GM21529 (cell line): ENCODE results near the gene UPK2.
"Not testable (repeated sequence)": the region's sequence is repeated elsewhere in the genome, so short reads cannot be mapped to it uniquely, and the experiment has no call there.

Experiments used
- ATAC-seq: cut with Tn5 transposase; IDR thresholded peaks from one replicate; pipeline ENCODE4 v1.9.1; 2021; ENCODE audit not compliant: unreplicated experiment

The UPK2 gene

DNA sequence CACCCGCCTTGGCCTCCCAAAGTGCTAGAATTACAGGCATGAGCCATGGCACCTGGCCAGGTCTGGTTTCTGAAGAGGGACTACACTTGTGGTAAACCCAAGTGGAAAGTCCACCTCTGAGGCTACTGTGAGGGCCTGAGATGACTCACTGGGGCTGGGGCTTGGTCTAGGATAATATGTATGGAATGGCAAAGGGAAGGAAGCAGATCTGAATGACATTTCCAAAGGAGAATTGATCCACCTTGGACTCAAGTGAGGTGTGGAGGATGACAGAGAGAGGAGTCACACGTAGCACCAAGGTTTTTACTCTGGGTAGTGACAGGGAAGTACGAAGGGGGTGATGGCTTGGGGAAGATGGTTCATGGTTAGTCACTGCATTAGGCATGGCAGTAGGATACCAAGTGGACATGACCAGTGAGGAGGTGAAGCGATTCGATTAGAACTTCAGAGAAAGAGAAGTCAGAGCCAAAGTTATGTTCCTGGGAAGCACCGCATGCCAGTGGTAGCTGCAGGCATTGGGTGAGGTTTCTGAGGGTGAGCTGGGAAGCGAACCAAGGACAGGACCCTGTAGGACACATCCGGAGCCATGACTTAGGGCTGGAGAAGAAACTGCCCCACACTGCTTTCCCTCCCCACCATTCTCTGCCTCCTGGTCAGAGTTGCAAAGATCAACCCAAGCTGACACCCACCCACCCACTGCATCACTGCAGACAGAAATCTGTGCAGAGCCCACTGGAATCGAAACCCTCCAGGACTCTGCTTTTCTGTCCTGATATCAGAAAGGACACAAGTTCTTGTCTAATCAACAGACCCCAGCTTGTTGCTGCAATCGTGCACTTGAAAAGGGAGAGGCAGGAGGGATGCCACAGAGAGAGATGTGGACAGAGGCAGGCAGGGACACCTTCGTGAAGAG lies 17.4 kb upstream of the UPK2 start:
- ATAC-seq: no peak

DNA sequence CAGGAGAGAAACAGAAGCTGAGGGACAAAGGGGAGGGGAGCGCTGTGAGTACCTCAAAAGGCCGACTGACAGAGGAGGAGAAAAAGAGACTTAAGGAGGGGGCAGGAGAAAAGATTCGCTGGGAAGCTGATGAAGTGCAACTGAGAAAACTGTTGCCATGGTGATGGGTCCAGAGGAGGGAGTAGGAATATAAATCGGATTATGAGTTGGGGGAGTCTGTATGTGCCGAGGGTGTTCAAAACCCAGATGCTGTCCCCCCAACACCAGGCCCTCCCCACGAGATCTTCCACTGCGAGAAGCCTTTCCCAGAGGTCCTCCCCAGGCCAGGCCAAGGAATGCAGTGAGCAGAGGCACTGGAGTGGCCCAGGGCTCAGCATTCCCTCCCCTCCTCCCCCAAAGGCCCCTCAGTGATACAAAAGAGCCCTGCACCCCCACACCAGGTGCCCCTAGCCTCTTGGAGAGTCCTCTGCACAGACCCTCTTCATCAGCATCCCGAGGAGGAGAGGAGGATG lies 16.6 kb upstream of the UPK2 start:
- no peak for ATAC-seq

DNA sequence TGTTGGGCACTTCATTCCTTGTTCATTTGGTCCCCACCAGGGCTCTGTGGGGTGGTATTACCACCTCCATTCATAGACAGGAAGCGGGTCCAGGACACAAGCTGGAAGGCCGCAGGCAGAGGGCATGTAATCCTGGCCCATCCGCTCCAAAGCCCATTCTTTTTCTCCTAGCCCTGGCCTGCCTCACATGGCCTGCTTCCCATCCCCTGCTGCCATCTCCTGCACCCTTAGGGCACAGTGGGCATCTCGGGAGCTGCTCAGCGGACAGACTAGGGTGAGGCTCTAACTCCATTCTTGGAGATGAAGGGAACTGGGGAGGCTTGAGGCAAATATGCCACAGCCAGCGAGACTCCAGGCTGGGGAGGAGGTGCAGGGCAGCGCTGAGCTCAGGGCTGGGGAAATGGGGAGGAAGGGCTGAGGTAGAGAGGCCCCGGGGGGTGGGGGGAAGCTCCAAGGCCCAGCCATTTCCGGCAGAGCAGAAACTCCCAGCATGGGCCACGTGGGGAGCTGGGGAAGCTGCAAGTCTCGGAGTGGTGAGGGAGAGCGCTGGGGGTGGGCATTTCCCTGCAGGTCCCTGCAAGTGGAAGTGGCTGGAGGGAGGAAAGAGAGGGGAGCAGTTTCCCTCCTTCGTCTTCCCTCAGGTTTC lies 16.0 kb upstream of the UPK2 start:
- no peak for ATAC-seq

DNA sequence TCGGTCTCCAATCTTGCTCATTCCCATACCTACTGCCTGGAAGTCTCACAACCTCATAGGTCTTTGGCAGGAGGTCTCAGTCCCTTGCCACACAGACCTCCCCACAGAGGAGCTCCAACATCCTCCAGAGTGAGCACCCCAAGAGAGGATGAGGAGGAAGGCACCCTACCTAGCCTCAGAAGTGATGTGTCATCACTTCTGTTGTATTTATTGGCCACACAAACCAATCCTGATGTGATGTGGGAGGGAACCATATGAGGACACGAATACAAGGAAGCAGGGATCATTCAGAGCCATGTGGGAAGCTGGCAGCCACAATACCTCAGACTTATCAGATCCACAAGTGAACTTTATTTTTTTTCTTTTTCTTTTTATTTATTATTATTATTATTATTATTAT lies 9.0 kb upstream of the UPK2 start:
- no peak for ATAC-seq

DNA sequence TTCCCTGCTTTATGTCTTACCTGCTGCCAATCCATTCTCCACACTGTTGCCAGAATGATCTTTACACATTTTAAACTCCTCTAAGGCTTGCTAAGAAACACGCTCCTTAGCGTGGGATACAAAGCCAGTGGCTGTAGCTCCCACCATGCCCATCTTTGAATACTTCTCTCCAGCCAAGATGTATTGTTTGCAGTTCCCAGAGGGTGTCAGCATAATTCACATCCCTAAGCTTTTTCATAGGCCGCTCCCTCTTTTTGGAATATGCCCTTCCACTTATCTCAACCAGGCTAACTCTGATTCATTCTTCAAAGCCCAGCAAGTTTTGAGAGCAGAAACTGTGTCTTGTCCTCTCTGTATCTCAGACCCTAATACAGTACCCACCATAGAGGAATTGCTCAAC lies 8.1 kb upstream of the UPK2 start:
- ATAC-seq: no peak

DNA sequence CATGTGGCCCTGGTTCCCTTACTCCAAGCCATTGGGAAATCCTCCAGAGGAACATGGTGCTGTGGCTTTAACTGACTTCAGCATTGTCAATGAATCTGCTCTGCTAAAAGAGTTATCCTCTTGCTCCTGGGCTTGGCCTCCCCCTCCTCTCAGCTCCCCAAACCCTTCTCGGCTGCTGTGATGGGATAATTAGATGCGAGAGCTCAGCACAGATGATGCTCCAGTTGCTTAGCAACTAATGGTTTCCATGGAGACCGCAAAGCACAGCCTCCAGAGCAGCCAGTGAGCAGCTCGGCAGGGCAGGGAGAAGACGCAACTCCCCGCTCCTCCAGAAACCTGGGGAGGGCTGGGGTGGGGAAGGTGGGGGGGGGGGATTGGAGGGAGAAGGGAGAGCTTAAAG lies 2.8 kb upstream of the UPK2 start:
- ATAC-seq: no peak

DNA sequence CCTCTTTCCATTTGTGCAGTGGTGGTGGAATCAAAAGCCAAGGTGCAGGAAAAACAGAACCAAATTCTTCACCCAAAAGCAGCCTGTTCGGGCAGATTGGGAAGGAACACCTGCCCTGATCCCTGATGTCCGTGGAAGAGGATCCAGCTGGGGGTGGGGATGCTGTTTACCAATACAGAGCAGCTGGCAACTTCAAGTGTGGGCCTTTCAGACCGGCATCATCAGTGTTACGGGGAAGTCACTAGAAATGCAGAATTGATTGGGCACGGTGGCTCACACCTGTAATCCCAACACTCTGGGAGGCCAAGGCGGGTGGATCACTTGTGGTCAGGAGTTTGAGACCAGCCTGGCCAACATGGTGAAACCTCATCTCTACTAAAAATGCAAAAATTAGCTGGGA lies 2.1 kb upstream of the UPK2 start:
- not testable (repeated sequence) for ATAC-seq

DNA sequence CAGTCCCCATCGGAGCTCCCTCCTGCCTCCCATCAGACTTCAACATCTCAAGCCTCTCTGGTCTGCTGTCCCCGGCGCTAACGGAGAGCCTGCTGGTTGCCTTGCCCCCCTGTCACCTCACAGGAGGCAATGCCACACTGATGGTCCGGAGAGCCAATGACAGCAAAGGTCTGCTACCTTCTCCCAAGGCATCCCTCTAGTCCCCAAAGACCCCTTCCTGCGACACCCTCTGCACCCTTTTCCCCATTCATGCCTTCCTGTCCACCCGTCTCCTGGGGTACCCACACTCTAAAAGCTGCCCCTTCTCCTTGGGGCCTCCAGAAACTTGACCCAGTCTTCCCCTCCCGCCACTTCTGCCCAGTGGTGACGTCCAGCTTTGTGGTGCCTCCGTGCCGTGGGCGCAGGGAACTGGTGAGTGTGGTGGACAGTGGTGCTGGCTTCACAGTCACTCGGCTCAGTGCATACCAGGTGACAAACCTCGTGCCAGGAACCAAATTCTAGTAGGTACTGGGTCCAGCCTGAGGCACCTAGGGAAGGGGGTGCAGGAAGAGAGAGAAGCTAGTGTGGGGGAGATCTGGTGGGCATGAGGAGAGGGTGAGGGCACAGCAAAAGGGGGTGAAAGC lies 860 bp downstream of the UPK2 start:
- no peak for ATAC-seq

DNA sequence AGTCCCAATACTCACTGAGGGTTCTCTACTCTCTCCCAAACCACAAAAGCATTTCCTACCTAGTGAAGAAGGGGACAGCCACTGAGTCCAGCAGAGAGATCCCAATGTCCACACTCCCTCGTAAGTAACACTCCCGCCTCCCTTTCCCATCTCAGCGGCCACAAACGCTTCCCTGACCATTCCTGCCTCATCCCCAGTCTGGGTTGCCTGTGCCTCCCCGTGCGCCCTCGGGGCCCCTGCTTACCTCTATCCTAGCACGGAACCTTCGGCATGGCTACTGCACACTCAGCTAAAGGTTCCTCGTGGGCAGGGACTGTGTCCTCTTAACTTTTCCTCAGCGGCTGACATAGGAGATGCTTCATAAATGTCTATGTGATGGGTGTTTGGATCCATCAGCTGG lies 1.5 kb downstream of the UPK2 start:
- no peak for ATAC-seq

DNA sequence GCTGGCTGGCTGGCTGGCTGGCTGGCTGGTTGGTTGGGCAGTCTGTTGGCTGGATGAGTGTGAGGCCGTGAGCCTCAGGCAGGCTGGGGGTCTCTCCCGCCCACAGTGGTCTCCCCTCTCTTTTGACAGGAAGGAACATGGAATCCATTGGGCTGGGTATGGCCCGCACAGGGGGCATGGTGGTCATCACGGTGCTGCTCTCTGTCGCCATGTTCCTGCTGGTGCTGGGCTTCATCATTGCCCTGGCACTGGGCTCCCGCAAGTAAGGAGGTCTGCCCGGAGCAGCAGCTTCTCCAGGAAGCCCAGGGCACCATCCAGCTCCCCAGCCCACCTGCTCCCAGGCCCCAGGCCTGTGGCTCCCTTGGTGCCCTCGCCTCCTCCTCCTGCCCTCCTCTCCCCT lies 1.9 kb downstream of the UPK2 start:
- no peak for ATAC-seq

DNA sequence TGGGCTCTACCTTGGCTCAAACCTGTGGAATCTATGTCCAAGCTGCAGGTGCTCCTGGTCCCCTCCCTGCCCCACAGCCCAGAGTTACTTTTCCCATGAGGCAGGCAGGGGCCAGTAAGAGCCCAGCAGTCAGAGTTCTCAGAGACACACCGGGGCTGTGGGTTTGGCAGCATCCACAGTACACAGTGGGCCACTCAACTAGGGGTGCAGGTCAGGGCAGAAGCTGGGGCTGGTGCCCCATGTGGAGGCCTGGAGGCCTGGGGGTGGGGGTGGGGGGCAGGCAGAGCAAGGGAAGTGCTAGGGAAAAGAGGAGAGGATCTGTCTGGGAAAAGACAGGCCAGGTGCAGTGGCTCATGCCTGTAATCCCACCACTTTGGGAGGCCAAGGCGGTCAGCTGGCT lies 2.5 kb downstream of the UPK2 start:
- ATAC-seq: no peak

DNA sequence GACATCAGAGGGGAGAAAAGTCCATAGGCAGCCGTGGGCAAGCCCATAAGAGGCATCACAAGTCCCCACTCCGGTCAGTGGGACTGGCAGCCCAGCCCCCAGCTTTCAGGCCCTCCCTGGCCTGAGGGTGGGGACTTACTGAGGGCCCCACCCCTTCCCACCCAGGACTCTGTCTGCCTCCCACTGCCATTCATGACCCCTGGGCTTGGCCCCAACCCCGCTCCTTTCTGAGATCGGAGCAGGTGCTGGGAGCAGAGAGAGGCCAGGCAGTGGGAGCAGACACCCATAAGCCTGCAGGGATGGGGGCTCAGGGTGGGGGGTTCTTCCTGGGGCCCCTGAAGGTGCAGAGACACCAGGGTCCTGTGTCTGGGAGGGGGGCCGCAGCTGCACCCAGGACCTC lies 5.1 kb downstream of the UPK2 start:
- no peak for ATAC-seq

DNA sequence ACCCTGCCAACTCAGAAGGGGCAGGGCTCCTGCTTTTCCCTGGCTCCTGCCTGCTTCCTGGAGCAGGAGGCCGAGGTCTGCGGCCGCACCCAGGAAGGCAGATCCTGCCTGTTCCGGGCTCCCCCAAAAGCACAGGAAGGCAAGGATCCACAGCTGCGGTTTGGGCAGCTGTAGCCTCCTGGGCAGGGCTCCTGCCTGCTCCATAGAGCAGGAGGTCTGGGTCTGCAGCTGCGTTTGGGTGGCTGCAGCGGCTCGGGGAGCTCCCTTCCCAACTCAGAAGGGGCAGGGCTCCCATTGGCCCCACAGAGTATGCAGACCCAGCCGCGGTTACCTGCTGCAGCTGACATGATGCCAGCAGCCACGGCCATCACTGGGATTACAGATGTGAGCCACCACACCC lies 5.5 kb downstream of the UPK2 start:
- no peak for ATAC-seq

DNA sequence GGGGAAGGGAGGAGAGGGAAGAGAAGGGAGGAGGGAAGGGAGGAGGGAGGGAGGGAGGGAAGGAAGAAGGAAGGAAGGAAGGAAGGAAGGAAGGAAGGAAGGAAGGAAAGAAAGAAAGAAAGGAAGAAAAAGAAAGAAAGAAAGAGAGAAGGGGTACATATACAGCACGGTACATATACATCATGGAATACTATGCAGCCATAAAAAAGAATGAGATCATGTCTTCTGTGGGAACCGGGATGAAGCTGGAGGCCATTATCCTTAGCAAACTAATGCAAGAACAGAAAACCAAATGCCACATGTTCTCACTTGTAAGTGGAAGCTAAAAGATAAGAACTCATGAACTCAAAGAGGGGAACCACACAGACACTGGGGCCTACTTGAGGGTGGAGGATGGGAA lies 13.4 kb downstream of the UPK2 start:
- ATAC-seq: not testable (repeated sequence)

DNA sequence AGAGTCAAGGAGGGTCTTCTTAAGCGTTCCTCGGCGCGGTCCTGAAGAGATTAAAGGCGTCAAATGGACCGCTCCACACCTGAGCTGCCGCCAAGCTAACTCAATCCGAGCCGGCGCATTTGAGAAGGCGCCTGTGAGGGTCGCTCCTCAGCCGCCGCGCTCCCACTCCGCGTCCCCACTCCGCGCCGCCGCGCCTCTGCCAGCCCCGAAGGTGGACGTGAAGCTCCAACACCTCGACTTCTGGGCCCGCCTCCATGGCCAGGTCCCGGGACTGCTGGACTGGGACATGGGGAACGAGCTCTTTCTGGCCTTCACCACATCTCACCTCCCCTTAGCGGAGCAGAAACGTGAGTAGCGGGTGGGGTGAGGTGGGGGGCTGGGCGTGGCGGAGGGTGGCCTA lies 15.5 kb downstream of the UPK2 start, which contains the start of gene FOXR1:
Gene FOXR1, plus strand, starts transcription at position 116 of the 400 bp plus-strand sequence. Its CDS starts 171 bp downstream, at position 287.
- no peak for ATAC-seq

DNA sequence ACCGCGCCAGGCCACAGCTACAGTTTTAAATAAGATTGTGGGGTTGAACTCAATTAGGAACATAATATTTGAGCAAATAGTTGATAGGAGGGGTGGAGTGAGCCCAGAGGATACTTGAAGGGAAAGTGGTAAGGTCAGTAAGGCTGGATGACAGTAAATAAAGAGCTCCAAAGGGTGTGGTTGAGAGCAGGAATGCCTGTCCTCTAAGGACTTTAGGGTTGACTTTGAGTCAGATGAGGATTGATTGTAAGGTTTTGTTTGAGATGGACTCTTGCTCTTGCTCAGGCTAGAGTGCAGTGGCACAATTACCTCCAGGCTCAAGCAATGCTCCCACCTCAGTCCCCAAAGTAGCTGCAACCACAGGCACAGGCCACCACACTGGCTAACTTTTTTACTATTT lies 17.9 kb downstream of the UPK2 start:
- ATAC-seq: no peak

DNA sequence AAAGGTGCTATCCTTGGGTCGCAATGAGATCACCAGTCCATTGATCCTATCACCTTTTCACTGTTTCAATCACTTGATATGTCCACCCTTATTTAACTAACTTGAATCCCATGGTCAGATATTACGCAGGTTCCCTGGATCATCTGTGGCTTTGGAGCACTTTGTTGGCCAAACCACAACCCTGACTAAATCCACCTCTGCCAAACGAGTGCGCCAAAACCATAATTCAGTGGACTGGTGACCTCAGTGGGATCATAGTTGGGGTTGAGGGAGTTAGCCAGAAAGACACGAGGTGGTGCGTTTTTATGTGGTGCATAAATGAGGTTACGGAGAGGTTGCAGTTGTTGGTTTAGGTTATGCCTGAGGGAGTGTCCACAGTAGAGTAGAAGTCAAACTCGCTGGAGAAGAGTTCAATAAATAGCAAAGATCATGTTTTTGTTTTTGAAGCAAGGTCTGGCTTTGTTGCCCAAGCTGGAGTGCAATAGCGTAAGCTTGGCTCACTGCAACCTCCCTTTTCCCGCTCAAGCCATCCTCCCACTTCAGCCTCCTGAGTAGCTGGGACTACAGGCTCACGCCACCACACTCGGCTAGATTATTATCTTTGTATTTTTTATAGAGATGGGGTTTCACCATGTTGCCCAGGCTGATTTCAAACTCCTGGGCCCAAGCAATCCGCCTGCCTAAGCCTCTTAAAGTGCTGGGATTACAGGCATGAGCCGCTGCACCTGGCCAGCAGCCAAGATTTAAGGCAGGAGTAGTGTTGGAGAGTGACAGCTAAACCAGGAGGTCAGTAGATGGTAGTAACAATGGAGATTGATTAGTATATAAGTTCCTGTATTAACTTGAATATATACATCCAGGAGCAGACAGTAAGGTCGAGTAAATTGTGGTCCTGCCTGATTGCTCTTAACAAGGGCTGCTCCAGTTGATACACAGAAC lies 19.9 kb downstream of the UPK2 start:
- no peak for ATAC-seq

DNA sequence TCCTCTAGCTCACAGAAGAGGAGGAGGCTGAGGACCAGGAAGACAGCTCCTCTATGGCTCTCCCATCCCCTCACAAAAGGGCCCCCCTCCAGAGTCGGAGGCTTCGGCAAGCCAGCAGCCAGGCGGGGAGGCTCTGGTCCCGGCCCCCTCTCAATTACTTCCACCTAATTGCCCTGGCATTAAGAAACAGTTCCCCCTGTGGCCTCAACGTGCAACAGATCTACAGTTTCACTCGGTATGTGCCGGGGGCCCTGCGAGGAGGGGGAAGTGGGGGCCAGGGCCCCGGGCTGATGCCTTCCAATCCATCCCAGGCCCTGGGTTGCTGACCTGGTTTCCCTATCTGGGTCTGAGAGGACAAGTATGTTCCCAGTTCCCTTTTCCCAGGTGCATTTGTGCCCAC lies 23.3 kb downstream of the UPK2 start:
- ATAC-seq: no peak

DNA sequence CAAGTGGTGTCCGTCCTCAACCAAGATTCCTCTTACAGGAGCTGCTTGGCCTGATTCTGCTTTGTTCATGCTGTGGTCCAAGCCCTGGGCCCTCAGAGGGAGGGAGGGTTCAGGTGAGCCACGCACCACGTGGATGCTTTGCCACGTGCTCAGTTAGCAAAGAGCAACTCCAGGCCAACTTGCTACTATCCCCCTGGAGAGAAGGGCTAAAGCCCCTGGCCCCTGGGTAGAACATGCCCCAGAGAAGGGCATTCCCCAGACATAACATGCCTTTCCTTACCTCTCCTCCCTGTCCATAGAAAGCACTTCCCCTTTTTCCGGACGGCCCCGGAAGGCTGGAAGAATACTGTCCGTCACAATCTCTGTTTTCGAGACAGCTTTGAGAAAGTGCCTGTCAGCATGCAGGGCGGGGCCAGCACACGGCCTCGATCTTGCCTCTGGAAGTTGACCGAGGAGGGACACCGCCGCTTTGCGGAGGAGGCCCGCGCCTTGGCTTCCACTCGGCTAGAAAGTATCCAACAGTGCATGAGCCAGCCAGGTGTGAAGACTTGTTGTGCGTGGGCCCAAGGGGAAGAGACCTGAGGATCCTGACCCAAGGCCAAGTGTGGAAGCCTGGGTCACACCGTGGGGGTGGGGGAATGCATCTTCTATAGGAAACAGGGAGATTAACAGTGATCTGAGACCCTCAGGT lies 24.2 kb downstream of the UPK2 start:
- no peak for ATAC-seq

DNA sequence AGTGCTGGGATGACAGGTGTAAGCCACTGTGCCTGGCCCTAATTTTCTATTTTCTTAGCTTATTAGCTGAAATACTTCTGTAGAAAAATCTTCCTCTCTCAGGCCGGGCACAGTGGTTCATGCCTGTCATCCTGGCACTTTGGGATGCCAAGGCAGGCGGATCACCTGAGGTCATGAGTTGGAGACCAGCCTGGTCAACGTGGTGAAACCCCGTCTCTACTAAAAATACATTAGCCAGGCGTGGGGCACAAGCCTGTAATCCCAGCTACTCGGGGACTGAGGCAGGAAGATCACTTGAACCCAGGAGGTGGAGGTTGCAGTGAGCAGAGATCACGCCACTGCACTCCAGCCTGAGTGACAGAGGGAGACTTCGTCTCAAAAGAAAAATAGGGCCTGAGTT lies 28.2 kb downstream of the UPK2 start:
- ATAC-seq: not testable (repeated sequence)
